ENCODE results near the gene ZFHX3.

- TF ChIP-seq ZNF274 (IDR thresholded peaks at IDR 0.05; ENCODE audit: borderline replicate concordance, extremely low read depth, low read length): no peak
- TF ChIP-seq EZH2 (IDR thresholded peaks at IDR 0.05; ENCODE audit: low read depth, low read length, severe bottlenecking): no peak
- TF ChIP-seq CHD2 (IDR thresholded peaks at IDR 0.05; ENCODE audit: low read length): no peak
- no peak for TF ChIP-seq CTCF (IDR thresholded peaks at IDR 0.05; ENCODE audit: control extremely low read depth in 1 of 3, insufficient read depth in 1 of 3, low read depth in 1 of 3, low read length in 3 of 3)
- TF ChIP-seq JUND (IDR thresholded peaks at IDR 0.05; ENCODE audit: low read length): no peak
These were observed 32.1 kb downstream of the ZFHX3 start for GRCh38 chr16:73015612-73016487.
